ENCODE measurements around the gene S100A2.

DNA sequence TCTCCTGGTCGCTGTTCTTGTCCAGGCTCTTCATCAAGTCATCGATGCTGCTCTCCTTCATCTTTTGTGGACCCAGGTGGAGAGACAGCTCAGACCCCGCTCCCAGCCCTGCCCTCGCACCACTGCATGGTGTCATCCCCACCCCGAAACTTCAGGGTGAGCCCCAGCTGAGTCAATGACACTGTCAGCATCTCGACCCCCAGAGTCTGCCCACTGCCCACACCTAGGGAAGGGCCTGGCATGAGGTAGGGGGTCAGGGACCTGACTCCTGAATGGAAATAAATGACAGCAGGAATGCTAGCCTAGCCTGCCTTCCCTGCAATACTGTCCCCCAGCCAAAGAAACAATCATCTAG is 28.3 kb downstream of the S100A2 start:
- TF ChIP-seq, protein P1, sequence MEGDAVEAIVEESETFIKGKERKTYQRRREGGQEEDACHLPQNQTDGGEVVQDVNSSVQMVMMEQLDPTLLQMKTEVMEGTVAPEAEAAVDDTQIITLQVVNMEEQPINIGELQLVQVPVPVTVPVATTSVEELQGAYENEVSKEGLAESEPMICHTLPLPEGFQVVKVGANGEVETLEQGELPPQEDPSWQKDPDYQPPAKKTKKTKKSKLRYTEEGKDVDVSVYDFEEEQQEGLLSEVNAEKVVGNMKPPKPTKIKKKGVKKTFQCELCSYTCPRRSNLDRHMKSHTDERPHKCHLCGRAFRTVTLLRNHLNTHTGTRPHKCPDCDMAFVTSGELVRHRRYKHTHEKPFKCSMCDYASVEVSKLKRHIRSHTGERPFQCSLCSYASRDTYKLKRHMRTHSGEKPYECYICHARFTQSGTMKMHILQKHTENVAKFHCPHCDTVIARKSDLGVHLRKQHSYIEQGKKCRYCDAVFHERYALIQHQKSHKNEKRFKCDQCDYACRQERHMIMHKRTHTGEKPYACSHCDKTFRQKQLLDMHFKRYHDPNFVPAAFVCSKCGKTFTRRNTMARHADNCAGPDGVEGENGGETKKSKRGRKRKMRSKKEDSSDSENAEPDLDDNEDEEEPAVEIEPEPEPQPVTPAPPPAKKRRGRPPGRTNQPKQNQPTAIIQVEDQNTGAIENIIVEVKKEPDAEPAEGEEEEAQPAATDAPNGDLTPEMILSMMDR (IDR thresholded peaks at IDR 0.05; ENCODE audit: low read length): no peak
- TF ChIP-seq EZH2 (optimal IDR thresholded peaks at IDR 0.05; ENCODE audit: low read depth, low read length): no peak

Measured in MM.1S (cell line).